ENCODE measurements around the gene HSD17B2. TPM values are rescaled to one million over a fixed set of nuclear protein-coding genes. Genes with fewer than 3 reads are reported as not detected.

The HSD17B2 gene
- total RNA-seq, 1 donor from 2014 or later = not detected

- intact Hi-C loops (cut with DNase I) = no loop called here
- ATAC-seq (no peak), DNase-seq (ENCODE audit: low spot score) (no peak)
Observed at GRCh38 chr16:82067804-82068325, 32.8 kb downstream of the HSD17B2 start.

GRCh38 chr16:82070656-82071369 is 35.8 kb downstream of the HSD17B2 start:
- intact Hi-C loops (cut with DNase I) = no loop called here
- ATAC-seq (no peak), DNase-seq (ENCODE audit: low spot score) (no peak)

- intact Hi-C loops (cut with DNase I) = no loop called here
- DNase-seq (ENCODE audit: low spot score) (no peak), ATAC-seq (no peak)
Observed at GRCh38 chr16:82071421-82071820, 36.4 kb downstream of the HSD17B2 start.

- ATAC-seq = no peak
Observed at GRCh38 chr16:82072313-82072712, 37.3 kb downstream of the HSD17B2 start.

GRCh38 chr16:82074019-82074558 is 39.0 kb downstream of the HSD17B2 start:
- ATAC-seq (no peak), DNase-seq (ENCODE audit: low spot score) (no peak)
- intact Hi-C loops (cut with DNase I) = no loop called here

More at GRCh38 chr16:82072313-82072712, 37.3 kb downstream of the HSD17B2 start:
- DNase-seq (ENCODE audit: low spot score) = no peak
- intact Hi-C loops (cut with DNase I) = no loop called here

- DNase-seq (ENCODE audit: low spot score) (no peak), ATAC-seq (no peak)
- intact Hi-C loops (cut with DNase I) = no loop called here
Observed at GRCh38 chr16:82078125-82078524, 43.1 kb downstream of the HSD17B2 start.

- intact Hi-C loops (cut with DNase I) = no loop called here
- ATAC-seq (no peak), DNase-seq (ENCODE audit: low spot score) (no peak)
Observed at GRCh38 chr16:82079892-82080291, 44.8 kb downstream of the HSD17B2 start.

GRCh38 chr16:82081264-82081663 is 46.2 kb downstream of the HSD17B2 start:
- no peak for DNase-seq (ENCODE audit: low spot score)
- ATAC-seq = no peak
- intact Hi-C loops (cut with DNase I) = no loop called here

GRCh38 chr16:82082097-82082496 is 47.0 kb downstream of the HSD17B2 start:
- intact Hi-C loops (cut with DNase I) = no loop called here
- ATAC-seq = no peak

GRCh38 chr16:82082543-82083244 is 47.6 kb downstream of the HSD17B2 start:
- DNase-seq (ENCODE audit: low spot score) = no peak
- intact Hi-C loops (cut with DNase I) = no loop called here
- no peak for ATAC-seq

More at GRCh38 chr16:82082097-82082496, 47.0 kb downstream of the HSD17B2 start:
- DNase-seq (ENCODE audit: low spot score) = no peak

GRCh38 chr16:82083710-82084353 is 48.8 kb downstream of the HSD17B2 start:
- ATAC-seq = no peak
- no peak for DNase-seq (ENCODE audit: low spot score)
- intact Hi-C loops (cut with DNase I) = no loop called here

GRCh38 chr16:82085011-82085779 is 50.1 kb downstream of the HSD17B2 start:
- no peak for ATAC-seq
- intact Hi-C loops (cut with DNase I) = no loop called here
- DNase-seq (ENCODE audit: low spot score) = no peak

GRCh38 chr16:82088483-82088882 is 53.4 kb downstream of the HSD17B2 start:
- intact Hi-C loops (cut with DNase I) = no loop called here
- ATAC-seq (no peak), DNase-seq (ENCODE audit: low spot score) (no peak)

- ATAC-seq = no peak
- intact Hi-C loops (cut with DNase I) = no loop called here
- no peak for DNase-seq (ENCODE audit: low spot score)
Observed at GRCh38 chr16:82091241-82091640, 56.2 kb downstream of the HSD17B2 start.

- intact Hi-C loops (cut with DNase I) = no loop called here
- DNase-seq (ENCODE audit: low spot score) (no peak), ATAC-seq (no peak)
Observed at GRCh38 chr16:82092711-82093110, 57.7 kb downstream of the HSD17B2 start.

- ATAC-seq (no peak), DNase-seq (ENCODE audit: low spot score) (no peak)
- intact Hi-C loops (cut with DNase I) = no loop called here
Observed at GRCh38 chr16:82093666-82094300, 58.7 kb downstream of the HSD17B2 start.

GRCh38 chr16:82094942-82095540 is 60.0 kb downstream of the HSD17B2 start:
- intact Hi-C loops (cut with DNase I) = no loop called here
- no peak for DNase-seq (ENCODE audit: low spot score)
- ATAC-seq = no peak

- DNase-seq (ENCODE audit: low spot score) = no peak
- intact Hi-C loops (cut with DNase I) = no loop called here
- ATAC-seq = no peak
Observed at GRCh38 chr16:82096641-82097040, 61.6 kb downstream of the HSD17B2 start.

Data from sciatic nerve (tissue), 2 donors.